NCI-H2029 (cell line): ENCODE measurements around the gene VWA3B.

ENCODE experiments used
- DNase-seq: peaks from one replicate; lab custom pipeline; 2025; lab: John Stamatoyannopoulos, UW

VWA3B gene

DNA sequence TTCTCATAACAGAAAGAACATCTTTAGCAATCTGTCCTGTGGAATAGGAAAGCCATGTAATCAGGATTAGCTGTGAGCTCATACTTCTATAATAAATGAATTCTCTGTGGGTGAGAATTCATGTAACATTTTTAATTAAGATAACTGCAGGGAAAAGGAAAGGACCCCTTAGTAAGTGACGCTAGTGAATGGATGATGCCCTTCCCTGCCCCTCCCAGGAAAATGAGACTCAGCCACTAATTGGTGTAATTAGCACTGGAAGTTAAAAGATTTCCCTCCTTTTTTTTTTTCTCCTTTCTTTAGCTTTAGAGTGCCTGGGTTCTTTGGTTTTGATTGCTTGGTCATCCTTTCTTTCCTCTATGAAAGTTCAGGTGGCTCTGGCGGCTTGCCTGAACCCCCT, 90.3 kb downstream of the VWA3B start:
- DNase-seq = no peak

DNA sequence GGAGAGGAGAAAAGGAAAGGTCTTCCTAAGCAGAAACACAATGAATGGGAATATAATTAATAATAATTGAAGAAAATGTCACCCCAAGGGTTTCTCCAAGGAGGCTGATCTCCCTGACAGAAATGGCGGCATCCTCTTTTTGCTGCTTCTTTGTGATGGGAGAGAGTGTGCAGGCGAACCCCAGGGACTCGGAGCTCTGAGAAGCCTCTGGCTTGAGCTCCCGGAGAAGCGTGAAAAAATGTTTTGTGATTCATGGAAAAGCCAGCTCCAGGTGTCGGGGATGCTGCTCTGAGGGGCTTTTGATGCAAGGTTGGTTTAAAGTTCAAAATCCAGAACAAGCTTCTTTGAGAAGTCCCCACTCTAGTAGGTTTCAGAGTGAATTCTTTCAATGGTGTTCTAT, 91.0 kb downstream of the VWA3B start:
- DNase-seq = no peak

DNA sequence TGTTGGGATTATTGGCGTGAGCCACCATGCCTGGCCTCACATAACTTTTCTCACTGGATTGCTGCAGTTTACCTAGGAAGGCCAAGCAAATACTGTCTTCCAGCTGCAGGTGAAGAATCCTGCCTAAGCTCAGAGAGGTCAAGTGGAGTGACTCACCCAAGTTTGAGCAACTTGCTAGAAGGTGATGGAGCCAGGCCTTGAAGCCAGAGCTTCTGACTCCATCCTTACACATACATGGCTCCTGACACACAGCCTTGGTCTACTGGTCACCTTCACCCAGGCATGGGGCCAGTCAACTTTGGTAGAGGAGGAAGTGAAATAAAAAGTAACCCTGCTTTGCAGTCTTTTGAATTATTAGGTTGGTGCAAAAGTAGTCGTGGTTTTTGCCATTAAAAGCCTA, 93.5 kb downstream of the VWA3B start:
- no peak for DNase-seq

DNA sequence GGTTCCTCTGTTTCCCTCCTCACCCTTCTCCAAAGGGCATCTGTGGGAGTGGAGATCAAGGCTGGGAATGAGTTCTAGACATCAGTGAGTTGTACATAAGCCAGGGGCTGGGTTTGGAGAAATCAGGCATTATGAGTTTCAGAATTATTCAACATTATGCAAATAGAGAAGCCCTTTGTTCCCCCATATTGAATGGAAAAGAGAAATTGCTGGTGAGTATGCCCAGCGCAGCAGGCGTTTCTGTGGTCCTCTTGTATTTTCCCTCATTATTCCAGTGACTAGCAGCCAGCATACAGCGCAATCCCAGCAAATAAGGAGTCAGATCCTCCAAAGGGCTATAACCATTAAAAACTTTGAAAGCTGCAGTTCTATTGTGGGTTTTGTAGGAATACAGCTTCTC, 94.4 kb downstream of the VWA3B start:
- no peak for DNase-seq

DNA sequence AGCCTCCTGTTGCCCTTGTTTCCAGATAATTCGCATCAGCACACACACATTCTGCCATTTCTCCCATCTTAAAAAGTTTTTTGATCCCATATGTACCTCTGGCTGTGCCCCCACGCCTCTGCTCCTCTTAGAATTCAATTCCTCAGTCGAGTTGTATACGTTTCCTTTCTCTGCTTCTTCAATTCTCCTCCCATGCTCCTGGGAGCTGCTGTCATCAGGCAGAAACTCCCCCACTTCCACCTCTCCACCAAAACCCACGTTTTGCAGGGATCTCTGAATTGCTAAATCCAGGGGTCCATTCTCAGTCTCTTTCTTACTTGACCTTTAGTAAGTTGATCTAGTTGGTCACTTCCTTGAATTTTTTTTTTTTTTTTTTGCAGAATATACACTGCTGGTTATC, 98.8 kb downstream of the VWA3B start:
- DNase-seq = no peak

DNA sequence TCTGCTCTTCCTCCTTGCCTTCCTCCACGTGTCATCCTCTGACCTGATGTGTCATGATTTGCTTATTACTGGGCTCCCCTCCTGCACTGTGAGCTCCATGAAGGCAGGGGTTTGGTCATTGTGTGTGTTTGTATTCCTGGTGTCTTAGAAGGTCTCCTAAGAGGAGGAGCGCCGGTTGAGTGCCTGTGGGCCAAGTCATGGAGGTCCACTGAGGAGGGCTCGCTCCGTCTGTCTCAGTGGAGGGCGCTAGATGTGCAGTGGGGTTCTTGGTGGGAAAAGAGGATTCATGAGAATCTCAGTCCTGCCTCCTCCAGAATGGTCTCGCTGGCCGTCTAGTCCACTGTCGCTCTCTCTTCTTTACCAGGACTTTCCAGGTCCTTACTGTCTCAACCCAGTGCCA, 100.2 kb downstream of the VWA3B start:
- no peak for DNase-seq

DNA sequence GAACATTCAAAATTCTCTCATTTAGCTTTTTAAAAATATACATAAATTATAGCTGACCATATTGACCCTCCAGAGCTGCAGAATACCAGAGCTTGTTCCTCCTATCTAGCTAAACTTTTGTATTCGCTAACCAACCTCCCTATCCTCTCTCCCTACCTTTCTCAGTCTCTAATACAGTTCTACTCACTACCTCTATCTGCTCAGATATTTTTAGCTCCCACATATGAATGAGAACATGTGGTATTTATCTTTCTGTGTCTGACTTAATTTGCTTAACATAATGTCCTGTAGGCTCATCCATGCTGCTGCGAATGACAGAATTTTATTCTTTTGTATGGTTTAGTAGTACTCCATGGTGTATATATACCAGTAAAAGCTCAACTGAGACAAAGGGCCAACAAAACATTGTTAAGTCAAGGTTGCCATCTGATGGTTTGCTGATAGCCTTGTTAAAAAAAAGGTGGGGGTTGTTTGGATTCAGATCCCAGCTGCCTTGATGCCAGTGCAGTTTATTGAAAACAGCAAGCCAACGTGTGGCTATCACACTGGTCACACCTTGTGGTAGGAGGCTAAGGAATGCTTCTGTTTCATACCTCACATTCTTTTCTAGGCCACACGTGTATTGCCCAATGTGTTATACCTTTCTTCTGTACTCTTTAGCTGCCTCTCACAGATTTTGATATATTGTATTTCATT, 101.5 kb downstream of the VWA3B start:
- no peak for DNase-seq

DNA sequence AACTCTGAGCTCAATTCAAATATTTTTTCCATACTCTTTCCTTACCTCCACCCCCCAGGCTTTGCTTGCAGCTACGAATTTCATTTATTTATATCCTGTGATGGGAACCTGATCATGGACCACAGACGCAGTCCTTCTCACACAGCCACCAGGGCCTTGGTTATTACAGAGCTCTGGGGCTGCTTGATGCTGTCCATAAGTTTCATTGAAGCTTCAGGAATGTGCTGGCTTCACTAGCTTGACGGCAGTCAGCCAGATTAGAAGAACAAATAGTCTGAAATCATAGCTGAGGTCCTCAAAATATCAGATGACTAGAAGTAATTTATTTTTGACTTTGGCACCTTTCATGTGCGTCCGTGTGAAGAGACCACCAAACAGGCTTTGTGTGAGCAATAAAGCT, 104.9 kb downstream of the VWA3B start:
- no peak for DNase-seq

DNA sequence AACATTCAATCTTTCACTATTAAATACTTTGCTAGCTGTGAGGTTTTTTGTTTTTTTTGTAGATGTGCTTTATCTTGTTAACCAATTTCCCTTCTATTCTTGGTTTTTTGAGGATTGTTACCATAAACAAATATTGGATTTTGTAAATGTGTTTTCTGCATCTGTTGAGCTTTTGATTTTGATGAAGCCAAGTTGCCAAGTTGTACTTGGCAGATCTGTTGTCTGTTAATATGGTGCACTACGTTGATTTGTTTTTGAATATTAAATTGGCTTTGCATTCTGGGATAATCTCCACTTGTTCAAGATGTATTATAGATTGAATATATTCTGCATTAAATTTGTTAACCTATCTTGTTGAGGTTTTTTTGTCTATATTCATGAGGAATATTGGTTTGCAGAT, 114.6 kb downstream of the VWA3B start:
- DNase-seq = no peak

DNA sequence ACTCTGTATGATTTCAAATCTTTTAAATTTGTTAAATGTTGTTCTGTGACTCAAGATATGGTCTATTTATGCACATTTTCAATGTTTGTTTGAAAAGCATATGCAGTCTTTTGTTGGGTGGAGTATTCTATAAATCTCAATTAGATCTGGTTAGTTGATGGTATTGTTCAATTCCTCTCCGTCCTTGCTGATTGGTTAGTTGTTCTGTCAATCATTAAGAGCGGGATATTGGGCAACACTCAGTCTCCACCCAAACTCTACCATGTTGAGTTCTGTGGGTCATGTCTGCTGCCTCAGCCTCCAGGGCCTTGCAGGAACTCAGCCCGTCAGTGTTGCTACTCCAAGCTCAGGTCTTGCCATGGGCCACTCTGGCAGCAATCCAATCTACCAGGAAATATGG, 118.9 kb downstream of the VWA3B start:
- no peak for DNase-seq

DNA sequence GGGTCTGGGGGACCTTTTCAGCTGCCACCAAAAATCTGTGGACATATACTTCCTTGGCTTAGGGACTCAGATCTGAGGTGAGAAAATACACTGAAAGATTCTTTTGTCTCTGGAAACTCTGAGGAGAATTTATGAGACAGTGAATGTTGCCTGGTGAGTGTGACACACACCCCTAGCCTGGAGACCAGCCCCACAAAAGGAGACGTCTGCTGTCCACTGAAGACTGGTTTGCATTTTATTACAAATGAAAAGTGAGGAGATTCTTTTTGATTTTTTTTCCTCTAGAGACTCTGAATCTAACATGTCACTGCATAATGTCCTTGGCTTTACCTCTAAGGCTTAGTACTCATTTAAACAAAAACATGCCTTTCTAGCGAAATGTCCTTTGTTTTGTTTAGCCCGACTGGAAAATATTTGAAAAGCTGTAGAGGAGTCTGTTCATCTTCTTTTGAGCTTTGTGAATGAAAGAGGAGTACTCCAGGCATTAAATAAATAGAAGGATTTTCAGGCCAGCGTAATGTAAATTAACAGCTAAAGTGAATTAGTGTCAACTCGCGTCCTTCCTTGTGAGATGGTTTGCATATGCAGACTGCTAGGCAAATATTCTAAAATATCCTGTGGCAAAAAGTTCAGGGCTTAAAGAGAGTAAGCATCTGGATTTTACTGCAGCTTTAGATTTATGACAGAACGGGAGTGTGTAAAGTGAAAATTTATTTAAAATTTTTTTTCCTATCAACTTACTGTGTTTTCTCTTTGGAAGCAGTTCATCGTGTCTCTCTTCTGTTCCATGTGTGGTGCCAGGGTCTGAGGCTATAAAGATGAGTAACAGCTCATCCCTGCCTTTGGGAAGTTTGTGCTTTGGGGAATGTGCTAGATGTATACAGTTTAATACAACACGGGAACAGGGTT, 125.4 kb downstream of the VWA3B start:
- DNase-seq = no peak

DNA sequence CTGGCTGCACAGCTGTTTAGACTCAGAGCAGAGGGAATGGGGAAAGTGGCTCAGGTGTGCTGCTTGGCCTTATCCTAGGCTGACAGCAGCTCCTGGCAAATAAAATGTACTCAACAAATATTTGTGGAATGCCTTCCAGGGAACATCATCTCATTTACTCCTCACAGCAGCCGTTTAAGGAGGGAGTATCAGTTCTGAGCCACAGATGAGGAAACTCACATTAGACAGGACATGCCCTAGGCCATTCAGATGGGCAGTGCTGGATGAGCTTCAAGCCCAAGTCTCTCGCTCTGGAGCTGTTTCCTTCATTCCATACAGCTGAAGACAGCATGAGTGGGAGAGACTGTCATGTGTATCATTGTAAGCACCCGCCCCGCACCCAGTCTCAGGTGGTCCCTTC, 129.6 kb downstream of the VWA3B start:
- no peak for DNase-seq

DNA sequence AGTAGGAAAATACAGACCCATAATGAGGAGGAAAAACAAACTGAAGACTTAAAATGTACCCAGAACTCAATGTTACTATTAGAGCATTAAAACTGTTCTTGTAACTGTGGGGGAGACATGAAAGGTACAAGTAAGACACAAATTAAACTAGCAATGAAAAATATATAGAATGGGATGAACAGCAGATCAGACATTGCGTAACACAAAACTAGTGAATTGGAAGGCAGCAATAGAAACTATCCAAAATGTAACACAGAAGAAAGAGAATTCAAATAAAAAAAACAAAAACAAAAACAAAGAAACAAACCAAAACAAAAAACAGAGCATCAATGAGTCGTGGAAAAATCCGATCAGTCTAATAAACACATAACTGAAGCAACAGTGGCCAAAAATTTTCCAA, 132.2 kb downstream of the VWA3B start:
- DNase-seq = no peak

DNA sequence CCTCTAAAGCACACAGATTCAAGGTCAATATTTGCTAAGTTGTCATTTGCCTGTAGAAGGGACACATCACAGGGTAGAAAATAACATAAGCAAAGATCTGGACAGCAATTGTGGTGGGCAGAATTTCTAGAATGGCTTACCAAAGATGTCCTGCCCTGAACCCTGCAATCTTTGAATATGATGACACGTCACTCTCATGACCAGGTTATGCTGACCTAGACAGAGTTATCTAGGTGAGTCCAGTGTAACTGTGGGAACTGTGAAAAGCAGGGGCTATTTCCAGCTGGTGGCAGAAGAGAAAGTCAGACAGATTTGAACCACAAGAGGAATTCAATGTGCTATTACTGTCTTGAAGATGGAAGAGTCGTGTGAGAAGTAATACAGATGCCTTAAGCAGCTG, 147.0 kb downstream of the VWA3B start:
- DNase-seq = peak; percentile 37

DNA sequence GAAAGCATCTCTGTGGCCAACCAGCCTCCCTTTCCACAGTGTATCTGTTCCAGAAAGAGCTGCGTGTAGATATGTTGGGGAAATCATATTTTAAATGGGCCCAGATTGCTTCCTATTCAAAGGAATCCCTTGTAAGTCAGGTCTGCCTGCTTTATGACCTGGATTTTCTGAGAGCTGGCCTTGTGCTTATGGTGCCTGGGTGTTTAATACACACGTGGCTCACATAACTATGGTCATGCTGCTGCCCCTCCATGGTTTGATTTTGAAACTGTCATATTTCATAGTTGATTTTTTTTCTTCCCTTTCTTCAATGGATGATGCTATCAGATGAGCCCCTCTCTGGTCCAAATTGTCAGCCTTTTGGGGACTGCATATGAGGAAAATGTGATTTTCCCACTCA, 147.8 kb downstream of the VWA3B start:
- no peak for DNase-seq

DNA sequence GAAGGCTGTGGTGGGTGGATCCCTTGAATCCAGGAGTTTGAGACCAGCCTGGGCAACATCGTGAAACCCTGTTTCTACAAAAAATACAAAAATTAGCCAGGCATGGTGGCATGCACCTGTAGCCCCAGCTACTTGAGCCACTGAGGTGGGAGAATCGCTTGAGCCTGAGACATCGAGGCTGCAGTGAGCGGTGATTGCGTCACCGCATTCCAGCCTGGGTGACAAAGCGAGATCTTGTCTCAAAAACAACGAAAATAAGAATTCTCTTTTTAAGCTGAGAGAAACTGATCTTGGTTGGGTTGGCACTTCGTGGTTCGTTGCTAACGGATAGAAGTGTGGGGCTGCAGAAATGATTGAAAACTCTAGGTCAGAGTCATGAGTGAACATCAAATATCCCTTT, 150.0 kb downstream of the VWA3B start:
- DNase-seq = no peak

DNA sequence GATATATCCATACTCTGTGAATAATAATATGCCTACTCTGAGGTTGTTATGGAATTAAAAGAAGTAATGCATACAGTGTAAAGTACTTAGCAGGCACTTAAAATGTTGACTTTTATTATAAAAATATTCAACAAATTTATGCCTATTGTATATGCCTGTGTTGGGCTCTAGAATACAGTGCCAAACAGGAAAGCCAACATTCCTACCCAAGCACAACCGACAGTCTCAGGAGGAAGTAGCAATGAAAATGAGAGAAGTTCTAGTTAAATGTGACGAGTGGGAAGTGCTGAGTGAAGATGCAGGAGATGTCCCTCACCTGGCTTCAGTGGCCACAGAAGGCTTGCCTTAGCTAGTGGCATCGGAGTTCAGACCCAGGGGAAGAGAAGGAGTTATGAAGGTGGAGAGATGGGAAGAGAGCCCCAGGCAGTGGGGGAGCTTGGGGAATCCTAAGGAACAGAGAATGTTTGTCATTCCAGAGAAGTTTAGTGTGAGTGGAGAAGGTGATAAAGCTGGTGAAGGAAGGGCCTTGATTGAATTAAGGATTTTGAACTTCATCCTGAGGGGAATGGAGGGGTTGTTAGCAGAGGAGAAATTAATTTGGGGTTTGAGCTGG, 153.9 kb downstream of the VWA3B start:
- no peak for DNase-seq

DNA sequence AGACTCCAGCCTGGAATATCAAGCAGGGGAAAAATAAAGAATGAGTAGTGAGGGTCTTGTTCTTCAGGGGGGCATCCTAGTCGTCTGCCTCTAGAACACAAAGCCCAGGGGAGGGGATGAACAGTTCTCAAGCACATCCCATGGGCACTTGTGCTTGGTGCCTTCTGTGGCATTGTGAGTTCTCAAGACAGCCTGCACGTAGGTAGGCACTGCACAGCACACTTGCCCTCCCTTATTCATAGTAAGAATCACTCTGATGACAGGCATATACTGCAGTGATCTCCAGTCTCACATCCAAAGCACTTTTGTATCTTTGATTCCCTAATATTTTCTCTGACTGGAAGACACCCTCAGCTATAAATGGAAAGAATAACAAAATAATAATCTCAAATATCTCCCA, 154.6 kb downstream of the VWA3B start:
- no peak for DNase-seq

DNA sequence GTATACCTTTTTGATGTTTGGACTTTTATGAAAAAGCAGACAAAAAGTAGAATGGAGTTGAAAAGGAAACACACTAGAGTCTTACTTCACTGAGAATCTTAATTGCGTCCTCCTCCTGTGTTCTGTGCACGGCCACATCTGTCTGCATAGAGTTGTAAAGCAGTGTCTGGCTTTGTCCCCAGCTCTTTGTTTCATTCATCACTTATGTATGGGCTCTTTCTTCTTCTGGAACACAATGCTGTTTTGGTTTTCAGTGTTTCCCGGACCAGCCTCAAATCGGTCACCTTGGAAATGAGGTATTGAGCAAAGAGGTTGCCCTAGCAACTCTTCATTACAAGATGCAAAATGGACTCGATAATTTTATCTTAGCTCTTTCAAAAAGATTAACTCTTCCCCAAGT, 155.0 kb downstream of the VWA3B start:
- DNase-seq = no peak

DNA sequence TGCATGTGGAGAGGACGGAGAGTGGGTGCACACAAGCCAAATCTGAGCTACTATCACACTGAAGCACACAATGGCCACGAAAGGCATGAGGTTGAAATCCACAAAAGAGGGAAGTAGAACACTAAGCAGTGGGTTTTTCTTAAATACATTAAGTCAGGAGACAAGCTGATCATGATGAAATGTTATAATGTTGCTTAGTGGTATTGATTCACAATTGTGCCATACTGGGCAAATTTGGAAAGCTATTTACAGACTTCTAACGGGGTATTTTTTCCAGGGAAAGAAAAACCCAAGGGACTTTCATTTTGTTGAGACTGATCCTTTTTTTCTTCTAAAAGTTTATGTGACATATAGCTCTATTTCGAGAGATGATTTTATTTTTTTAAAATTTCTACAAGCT, 158.5 kb downstream of the VWA3B start:
- DNase-seq = no peak

DNA sequence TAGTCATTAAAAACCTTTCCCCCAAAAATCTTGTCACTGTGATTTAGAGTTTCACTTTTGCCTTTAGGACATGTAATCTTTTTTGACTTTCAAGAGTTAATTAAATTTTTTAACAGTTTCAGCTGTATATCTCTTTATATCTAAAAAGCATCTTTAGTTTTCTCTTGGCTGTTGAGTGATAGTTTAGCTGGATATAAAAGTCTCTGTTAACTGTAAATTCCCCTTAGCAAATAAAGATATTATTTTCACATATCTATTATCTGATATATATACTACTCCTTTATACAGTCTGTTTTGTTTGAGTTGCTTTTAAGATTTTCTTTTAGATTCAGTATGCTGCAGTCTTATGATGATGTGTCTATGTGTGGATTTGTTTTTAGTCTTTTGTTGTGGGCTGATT, 160.4 kb downstream of the VWA3B start:
- DNase-seq = no peak

DNA sequence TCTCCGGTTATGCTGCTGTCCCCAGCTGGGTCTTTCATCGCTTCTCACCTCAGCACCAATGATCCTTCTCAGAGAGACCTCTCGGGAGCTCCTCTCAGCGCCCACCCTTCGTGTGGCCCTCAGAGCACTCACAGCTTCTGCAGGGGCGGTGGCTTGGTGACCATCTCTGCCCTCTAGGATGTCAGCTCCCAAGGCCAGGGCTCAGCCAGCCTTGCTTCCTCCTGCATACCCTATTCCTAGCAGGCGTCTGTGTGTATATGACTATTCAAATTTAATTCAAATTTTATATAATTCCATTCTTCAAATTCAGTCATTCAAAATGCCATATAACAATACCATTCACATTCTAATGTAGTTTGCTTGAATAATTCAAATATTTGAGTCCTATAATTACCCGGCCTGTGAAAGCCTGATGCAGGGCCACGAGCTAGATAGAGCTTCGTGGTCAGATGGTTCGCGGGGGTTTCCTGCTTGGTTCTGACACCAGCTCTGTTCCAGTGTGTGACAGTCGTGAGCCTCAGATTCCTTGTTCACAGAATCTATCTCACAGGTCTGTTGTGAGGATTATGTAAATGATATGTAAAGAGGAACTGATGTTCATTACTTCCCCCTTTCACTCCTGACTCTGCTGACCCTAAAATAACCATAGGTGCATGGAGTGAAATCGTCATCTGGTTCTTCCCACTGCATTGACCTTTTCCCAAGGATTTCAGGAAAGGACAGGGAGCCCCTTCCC, 165.2 kb downstream of the VWA3B start:
- no peak for DNase-seq
